Spleen (tissue), 7 donors: ENCODE results near the gene NR1I3.

Source experiments
- CTCF ChIP-seq, 11 experiments: fragments of 200-600 bp in 7 of 11; fragments of 450-650 bp in 4 of 11; sonication (generic) in 4 of 11; IDR thresholded peaks in 8 of 11; conservative IDR thresholded peaks in 3 of 11; 1 replicate in 7 of 11; 2 replicates in 4 of 11; pipeline versions ENCODE4 v1.4.0 to v1.8.0; 2016 to 2021; ENCODE audit warnings: antibody characterized with exemption in 11 of 11, inconsistent platforms in 4 of 11, mild to moderate bottlenecking in 1 of 11
- POLR2A ChIP-seq, 3 donors: fragments of 450-650 bp; IDR thresholded peaks; one replicate each; pipeline ENCODE4 v1.5.1; 2017; ENCODE audit warnings: antibody characterized with exemption in 3 of 3, mild to moderate bottlenecking in 1 of 3
- POLR2AphosphoS5 ChIP-seq, 3 donors: sonication (generic); formaldehyde crosslinking; IDR thresholded peaks; one replicate each; pipeline ENCODE4 v1.5.1; 2017; ENCODE audit warnings: antibody characterized with exemption in 3 of 3
- donor health status: DM: no; HTN: no; CAD: no; lungs with moderate emphysema.
- donor health status: DM: no; HTN: no; CAD: no.
- donor health status: DM: no; HTN: no; CAD: no.

DNA sequence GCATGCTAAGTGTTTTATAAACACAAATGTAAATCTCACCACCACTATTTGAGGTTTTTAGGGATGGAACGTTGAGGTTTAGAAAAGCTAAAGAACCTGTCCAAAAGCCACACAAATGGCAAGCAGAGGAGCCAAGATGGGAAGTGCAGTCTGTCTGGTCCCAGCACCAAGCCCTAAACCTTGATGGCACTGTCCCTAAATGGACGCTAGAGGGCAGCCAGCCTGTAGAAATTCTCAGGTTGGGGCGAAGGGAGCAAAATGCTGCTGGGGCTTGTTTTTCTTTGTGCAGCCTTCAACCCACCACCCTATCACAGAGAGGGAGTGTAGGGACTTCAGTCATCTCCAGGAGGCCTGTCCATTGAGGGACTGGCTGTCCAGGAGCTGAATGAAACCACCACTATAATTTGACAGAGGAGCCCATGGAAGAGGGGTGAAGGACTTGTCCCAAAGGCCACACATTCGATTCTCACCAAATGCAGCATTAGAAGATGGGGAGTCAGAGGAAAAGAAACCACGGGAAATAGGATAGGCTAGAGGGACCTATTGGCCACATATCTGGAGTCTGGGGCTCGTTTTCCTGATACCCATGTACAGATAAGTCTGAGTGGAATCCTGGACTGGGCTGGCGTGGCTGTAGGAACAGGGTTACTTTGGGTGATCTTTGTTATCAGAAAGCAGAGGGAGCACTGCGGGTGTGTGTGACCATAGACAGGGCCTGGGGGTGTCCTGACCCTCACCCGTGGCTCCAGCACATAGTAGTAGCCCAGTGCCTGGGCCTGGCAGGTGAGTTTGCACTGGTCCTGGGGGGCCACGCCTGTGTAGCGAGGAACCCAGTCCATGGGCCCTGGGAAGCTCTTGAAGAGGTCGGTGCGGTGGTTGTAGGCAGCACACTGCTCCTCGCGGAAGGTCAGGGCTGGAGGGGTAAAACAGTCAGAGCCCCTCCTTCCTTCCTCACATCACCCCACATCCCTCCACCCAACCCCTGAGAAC lies 45.2 kb downstream of the NR1I3 start:
- TF ChIP-seq CTCF (IDR thresholded peaks at IDR 0.05 in 8 of 11, conservative IDR thresholded peaks at IDR 0.05 in 3 of 11) (peak; percentile 83 to 95 (median 92)), POLR2A (IDR thresholded peaks at IDR 0.05) (no peak), POLR2AphosphoS5 (IDR thresholded peaks at IDR 0.05) (peak in 1 of 3 donors; percentile 56)
